Activated naive CD4-positive, alpha-beta T cell treated with anti-CD3 and anti-CD28 coated beads for 36 hours (primary cell): ENCODE data around the gene DENND1A. TPM values are rescaled to one million over a fixed set of nuclear protein-coding genes. Genes with fewer than 3 reads are reported as not detected.

ENCODE experiments used
- CTCF ChIA-PET: fragments of 350-600 bp; sonication (Branson Sonifier 250); formaldehyde crosslinking; loops from one replicate; lab custom pipeline; 2021; ENCODE audit warnings: antibody characterized with exemption; lab: Charles Lee
- DNase-seq: peaks from one replicate; pipeline ENCODE4 v3.0.0-alpha.2; 2020
- H3K27ac Mint-ChIP-seq: one replicate; pipeline ENCODE4 v1.8.0; 2021; ENCODE audit warnings: mild to moderate bottlenecking, mixed read lengths
- H3K27me3 Mint-ChIP-seq: one replicate; pipeline ENCODE4 v1.8.0; 2021; ENCODE audit warnings: low read depth, mixed read lengths
- H3K36me3 Mint-ChIP-seq: one replicate; pipeline ENCODE4 v1.8.0; 2021; ENCODE audit warnings: low read depth, mixed read lengths
- H3K4me1 Mint-ChIP-seq: one replicate; pipeline ENCODE4 v1.8.0; 2021; ENCODE audit warnings: low read depth, mixed read lengths
- H3K4me3 Mint-ChIP-seq: one replicate; pipeline ENCODE4 v1.8.0; 2021; ENCODE audit warnings: mild to moderate bottlenecking, moderate library complexity, mixed read lengths
- H3K9me3 Mint-ChIP-seq: one replicate; pipeline ENCODE4 v1.8.0; 2021; ENCODE audit warnings: mixed read lengths
- intact Hi-C: fragments of 100-400 bp; cut with micrococcal nuclease; formaldehyde crosslinking; loops from one replicate; pipeline ENCODE4 v1.15.1; 2023
- total RNA-seq, 2 experiments: library from RNA; stranded (reverse); gene quantifications; one replicate each; pipeline ENCODE4 v1.2.3, GENCODE V29; 2021

DENND1A gene
- total RNA-seq, 2 experiments from 2014 or later = 28.4 to 29.6 TPM

DNA sequence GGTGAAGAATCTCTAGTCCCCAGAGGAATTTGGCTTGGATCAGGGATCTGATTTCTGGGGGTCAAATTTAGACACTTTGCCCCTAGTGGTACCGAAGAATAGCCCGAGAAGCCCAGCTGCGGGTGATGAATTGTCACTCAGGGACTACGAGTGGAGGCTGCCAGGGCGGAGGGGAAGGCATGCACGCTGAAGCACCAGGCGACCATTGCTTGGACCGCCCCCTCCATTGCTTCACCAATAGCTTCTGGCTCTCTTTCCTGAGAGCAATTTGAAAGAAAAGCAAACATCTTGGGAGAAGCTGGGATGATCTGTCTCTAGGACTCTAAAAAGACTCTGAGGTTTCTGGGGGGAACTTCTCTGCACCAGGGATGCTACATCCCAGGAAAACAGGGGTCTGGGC is 436.3 kb downstream of the DENND1A start:
- intact Hi-C loops = no loop called here
- no peak overlapping the region for H3K27ac Mint-ChIP-seq
- no peak overlapping the region for H3K4me3 Mint-ChIP-seq
- CTCF ChIA-PET = no interaction called here
- H3K27me3 Mint-ChIP-seq = no peaks in the 10 kb centered on the region
- H3K36me3 Mint-ChIP-seq = no peaks in the 10 kb centered on the region
- DNase-seq = no peak
- no peaks in the 10 kb centered on the region for H3K9me3 Mint-ChIP-seq
- no peaks in the 10 kb centered on the region for H3K4me1 Mint-ChIP-seq

- intact Hi-C loops = no loop called here
- no peak for DNase-seq
- CTCF ChIA-PET = no interaction called here
- no peak overlapping the region for H3K27ac Mint-ChIP-seq
- no peak overlapping the region for H3K4me3 Mint-ChIP-seq
- H3K27me3 Mint-ChIP-seq = no peaks in the 10 kb centered on the region
- H3K4me1 Mint-ChIP-seq = no peaks in the 10 kb centered on the region
- no peaks in the 10 kb centered on the region for H3K36me3 Mint-ChIP-seq
- no peaks in the 10 kb centered on the region for H3K9me3 Mint-ChIP-seq
Observed at GRCh38 chr9:123490688-123491087, 439.2 kb downstream of the DENND1A start.

DNA sequence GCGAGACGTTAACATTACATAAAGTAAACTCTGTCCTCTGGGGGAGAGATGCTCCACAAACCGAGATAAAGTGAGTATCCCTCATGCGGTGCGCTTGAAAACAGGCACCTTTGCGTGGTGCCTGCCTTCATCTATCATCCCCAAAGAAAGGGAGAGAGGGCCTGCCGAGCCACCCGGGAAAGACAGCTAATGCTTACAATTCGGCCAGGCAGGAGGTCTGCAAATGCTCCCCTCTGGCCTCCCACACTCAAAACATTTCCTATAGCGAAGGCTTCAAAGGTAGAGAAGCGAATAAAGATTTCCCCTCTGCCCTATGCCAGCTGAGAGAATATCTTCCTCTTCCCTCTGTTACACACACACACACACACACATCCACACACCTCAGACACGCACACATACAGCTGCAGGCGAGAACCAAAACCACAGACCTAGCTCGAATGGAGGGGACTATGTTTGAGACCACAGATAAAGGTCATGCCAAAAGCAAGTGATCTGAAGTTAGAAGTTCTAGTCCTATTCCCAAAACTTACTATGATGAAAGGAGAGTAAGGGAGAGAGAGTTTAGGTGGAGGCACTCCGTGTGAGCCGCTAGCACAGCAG is 441.1 kb downstream of the DENND1A start:
- H3K27ac Mint-ChIP-seq = no peak overlapping the region
- no peaks in the 10 kb centered on the region for H3K9me3 Mint-ChIP-seq
- no peak for DNase-seq
- intact Hi-C loops = no loop called here
- H3K4me1 Mint-ChIP-seq = no peaks in the 10 kb centered on the region
- no peaks in the 10 kb centered on the region for H3K27me3 Mint-ChIP-seq
- no peaks in the 10 kb centered on the region for H3K36me3 Mint-ChIP-seq
- H3K4me3 Mint-ChIP-seq = no peak overlapping the region
- CTCF ChIA-PET = interaction anchor here (0.5 kb wide), 1 partner anchor 13 kb away, joined by 3 read pairs; no protein-coding TSS in a partner anchor

DNA sequence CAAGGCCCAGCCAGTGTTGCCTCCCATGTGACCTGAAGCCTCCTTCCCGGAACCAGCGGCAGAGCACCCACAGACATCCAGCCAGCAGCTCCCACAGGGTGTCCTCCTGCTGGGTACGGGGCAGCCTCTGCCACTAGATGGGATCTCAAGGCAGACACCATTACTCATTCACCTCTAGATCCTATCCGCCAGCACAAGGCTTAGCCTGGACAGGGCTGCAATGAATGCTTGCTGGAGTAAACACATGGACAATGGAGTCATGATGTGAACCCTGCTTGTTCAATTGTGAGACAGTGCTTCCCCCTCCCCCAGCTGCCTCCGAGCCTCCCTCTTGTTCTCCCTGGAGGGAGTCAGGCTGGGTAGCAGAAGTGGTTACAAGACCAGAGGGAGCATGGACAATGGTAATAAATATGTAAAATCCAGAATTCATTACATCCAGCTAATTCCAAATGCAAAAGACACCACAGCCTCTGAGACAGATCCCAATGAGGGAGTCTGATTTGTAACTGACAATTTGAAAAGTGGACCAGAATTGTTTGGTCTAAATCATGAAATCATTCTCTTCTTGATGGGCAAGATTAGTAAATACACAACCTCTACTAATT is 441.9 kb downstream of the DENND1A start:
- H3K27me3 Mint-ChIP-seq = no peaks in the 10 kb centered on the region
- no peaks in the 10 kb centered on the region for H3K4me1 Mint-ChIP-seq
- no peak for DNase-seq
- intact Hi-C loops = no loop called here
- no peaks in the 10 kb centered on the region for H3K9me3 Mint-ChIP-seq
- no peak overlapping the region for H3K27ac Mint-ChIP-seq
- CTCF ChIA-PET = no interaction called here
- no peaks in the 10 kb centered on the region for H3K36me3 Mint-ChIP-seq
- no peak overlapping the region for H3K4me3 Mint-ChIP-seq

- H3K9me3 Mint-ChIP-seq = no peaks in the 10 kb centered on the region
- H3K27me3 Mint-ChIP-seq = no peaks in the 10 kb centered on the region
- H3K27ac Mint-ChIP-seq = no peak overlapping the region
- intact Hi-C loops = no loop called here
- peaks cover 1% of the 10 kb centered on the region for H3K36me3 Mint-ChIP-seq
- DNase-seq = no peak
- H3K4me3 Mint-ChIP-seq = no peak overlapping the region
- no peaks in the 10 kb centered on the region for H3K4me1 Mint-ChIP-seq
- CTCF ChIA-PET = no interaction called here
Observed at GRCh38 chr9:123486431-123486830, 443.5 kb downstream of the DENND1A start.

GRCh38 chr9:123485216-123485615 is 444.7 kb downstream of the DENND1A start:
- no peaks in the 10 kb centered on the region for H3K4me1 Mint-ChIP-seq
- intact Hi-C loops = no loop called here
- no peaks in the 10 kb centered on the region for H3K27me3 Mint-ChIP-seq
- no peak overlapping the region for H3K27ac Mint-ChIP-seq
- peaks cover 1% of the 10 kb centered on the region for H3K36me3 Mint-ChIP-seq
- no peaks in the 10 kb centered on the region for H3K9me3 Mint-ChIP-seq
- no peak overlapping the region for H3K4me3 Mint-ChIP-seq
- no peak for DNase-seq
- CTCF ChIA-PET = no interaction called here

DNA sequence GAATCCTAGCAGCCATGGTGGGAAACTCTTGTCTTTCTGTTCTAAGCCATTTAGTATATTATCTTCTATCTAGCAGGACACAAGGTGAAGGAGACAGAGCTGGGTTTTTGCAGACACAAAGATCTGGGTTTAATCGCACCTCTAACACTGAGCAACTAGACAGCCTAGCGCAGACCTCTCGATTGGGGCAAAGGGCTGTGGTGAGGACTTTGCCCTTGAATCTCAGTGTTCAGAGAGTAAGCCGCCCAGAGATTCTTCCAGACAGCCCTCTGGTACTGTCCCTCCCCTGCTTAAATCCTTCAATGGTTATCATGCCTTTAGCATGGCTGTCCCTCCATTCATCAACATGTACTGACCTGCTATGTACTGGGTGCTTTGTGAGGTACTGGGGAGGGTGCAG is 445.8 kb downstream of the DENND1A start:
- intact Hi-C loops = no loop called here
- Mint-ChIP-seq H3K9me3 (no peaks in the 10 kb centered on the region), H3K36me3 (peaks cover 1% of the 10 kb centered on the region), H3K4me3 (no peak overlapping the region), H3K27ac (no peak overlapping the region), H3K27me3 (no peaks in the 10 kb centered on the region), H3K4me1 (no peaks in the 10 kb centered on the region)
- CTCF ChIA-PET = no interaction called here
- no peak for DNase-seq

GRCh38 chr9:123483191-123483803 is 446.6 kb downstream of the DENND1A start:
- intact Hi-C loops = no loop called here
- DNase-seq = no peak
- CTCF ChIA-PET = no interaction called here
- Mint-ChIP-seq H3K36me3 (peaks cover 1% of the 10 kb centered on the region), H3K9me3 (no peaks in the 10 kb centered on the region), H3K4me1 (no peaks in the 10 kb centered on the region), H3K27me3 (no peaks in the 10 kb centered on the region), H3K27ac (no peak overlapping the region), H3K4me3 (no peak overlapping the region)

DNA sequence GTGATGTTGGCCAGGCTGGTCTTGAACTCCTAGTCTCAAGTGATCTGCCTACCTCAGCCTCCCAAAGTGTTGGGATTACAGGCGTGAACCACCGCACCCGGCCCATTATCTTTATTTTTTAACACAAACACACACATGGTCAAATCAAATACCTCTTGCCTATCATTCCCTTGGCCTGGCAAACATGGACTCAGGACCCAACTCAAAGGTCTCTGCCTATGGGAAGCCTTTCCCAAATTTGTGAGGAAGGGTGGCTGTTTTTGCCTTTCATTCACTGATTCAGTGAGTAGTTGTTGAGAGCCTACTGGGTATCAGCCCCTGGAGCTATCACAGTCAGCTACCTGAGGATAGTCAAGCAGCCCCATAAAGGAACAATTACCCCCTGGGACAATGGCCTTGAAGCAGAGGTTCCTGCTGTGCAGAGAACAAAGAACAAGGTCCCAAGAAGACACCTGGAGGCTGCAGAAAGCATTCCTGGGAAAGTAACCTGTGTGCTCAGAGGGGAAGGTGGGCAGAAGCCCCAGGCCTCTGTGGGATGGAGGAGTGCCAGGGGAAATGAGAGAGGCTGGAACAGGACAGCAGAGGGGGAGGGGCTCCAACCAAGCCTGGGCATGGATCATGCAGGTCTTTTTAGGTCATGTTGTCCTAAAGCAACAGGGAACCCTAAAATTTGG is 447.5 kb downstream of the DENND1A start:
- H3K36me3 Mint-ChIP-seq = peaks cover 1% of the 10 kb centered on the region
- intact Hi-C loops = no loop called here
- no peaks in the 10 kb centered on the region for H3K9me3 Mint-ChIP-seq
- DNase-seq = no peak
- H3K4me1 Mint-ChIP-seq = no peaks in the 10 kb centered on the region
- no peak overlapping the region for H3K4me3 Mint-ChIP-seq
- no peaks in the 10 kb centered on the region for H3K27me3 Mint-ChIP-seq
- H3K27ac Mint-ChIP-seq = no peak overlapping the region
- CTCF ChIA-PET = no interaction called here

DNA sequence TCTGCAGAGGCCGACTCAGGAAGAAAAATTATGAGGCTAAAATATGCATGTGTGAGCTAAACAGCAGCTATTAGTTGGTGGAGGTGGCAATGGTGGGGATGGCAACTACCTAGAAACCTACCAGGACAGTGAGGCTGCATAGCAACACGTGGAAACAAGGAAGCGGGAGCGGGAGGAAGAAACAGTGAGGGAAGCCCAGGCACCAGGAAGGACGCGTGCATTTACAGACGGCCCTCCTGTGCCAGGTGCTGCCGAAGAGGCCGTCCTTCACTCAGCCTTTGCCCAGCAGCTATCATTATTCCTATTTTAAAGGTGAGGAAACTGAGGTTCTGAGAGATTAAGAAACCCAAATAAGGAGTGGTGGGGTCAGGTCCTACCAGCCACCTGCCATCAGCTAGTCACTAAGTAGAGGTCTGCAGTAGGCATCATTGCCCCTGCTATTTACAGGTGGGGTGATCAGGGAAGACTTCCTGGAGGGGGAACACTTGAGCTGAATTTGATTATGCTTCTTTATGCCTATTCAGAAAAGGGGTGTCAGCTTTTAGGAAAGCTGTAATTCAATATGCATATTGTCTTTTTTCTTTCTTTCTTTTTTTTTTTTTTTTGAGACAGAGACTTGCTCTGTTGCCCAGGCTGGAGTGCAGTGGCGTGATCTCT is 448.6 kb downstream of the DENND1A start:
- CTCF ChIA-PET = no interaction called here
- intact Hi-C loops = no loop called here
- no peak overlapping the region for H3K4me3 Mint-ChIP-seq
- no peaks in the 10 kb centered on the region for H3K9me3 Mint-ChIP-seq
- no peak for DNase-seq
- H3K27ac Mint-ChIP-seq = no peak overlapping the region
- no peaks in the 10 kb centered on the region for H3K4me1 Mint-ChIP-seq
- no peaks in the 10 kb centered on the region for H3K27me3 Mint-ChIP-seq
- peaks cover 1% of the 10 kb centered on the region for H3K36me3 Mint-ChIP-seq

DNA sequence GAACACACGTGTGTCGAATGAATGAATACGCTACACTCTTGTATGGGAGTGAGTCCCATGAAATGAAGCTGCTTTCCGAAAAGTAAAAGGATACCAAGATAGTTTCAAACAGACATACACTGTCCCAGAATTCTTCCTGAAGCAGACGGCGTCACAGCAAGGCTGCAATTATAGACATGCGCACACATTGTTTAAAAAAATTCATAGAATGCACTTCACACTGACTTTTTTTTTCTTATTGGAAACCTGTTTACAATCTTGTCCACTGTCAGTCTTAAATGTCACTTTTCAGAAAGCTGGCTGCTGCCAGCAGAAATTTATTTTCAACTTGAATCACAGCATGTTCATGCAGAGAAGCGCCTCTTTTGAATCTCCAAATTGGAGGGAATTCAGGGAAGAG is 449.1 kb downstream of the DENND1A start:
- Mint-ChIP-seq H3K9me3 (no peaks in the 10 kb centered on the region), H3K27ac (no peak overlapping the region), H3K4me1 (no peaks in the 10 kb centered on the region), H3K27me3 (no peaks in the 10 kb centered on the region), H3K36me3 (peaks cover 1% of the 10 kb centered on the region), H3K4me3 (no peak overlapping the region)
- intact Hi-C loops = no loop called here
- no peak for DNase-seq
- CTCF ChIA-PET = no interaction called here

DNA sequence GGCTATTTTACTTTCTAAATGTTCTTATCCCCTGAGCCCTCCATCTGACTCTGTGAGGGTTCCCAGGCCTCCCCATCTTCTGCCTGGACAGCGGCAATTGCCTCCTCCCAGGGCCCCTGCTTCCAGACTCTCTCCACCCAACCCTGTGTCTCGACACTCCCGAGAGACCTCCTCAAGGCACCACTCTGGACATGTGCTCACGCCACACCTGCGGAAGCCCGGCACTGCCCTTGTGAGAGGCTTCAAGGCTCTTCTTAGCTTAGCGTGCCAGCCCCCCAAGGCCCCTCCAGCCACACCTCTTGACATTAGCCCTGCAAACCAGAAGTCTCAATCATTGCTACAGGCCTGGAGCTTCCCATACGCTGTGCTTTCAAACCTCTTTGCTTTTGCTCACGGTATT is 449.8 kb downstream of the DENND1A start:
- intact Hi-C loops = no loop called here
- Mint-ChIP-seq H3K4me1 (no peaks in the 10 kb centered on the region), H3K27ac (no peak overlapping the region), H3K9me3 (no peaks in the 10 kb centered on the region), H3K36me3 (peaks cover 1% of the 10 kb centered on the region), H3K27me3 (no peaks in the 10 kb centered on the region), H3K4me3 (no peak overlapping the region)
- CTCF ChIA-PET = interaction anchor here (0.6 kb wide), 1 partner anchor 283 kb away, joined by 7 read pairs; no protein-coding TSS in a partner anchor
- no peak for DNase-seq
